GM12878 (cell line): Measurements from ENCODE around the gene MR1. TPM values are rescaled to one million over a fixed set of nuclear protein-coding genes. Genes with fewer than 3 reads are reported as not detected.

Source experiments
- ATAC-seq: fragments of 200-7000 bp; cut with Tn5 transposase; 3 replicates; pipeline ENCODE4 v1.9.1; 2020; ENCODE audit warnings: mild to moderate bottlenecking, moderate library complexity
- BruUV-seq: library from RNA; stranded (reverse); fragments of 400-500 nt; replicated peaks from 2 replicates; lab custom pipeline; 2021; lab: Mats Ljungman, UMichigan
- CTCF ChIA-PET: fragments of 300-600 bp; sonication (Branson Sonifier 250); formaldehyde crosslinking; extraction: SDS; loops from one replicate; lab custom pipeline; 2021; ENCODE audit warnings: inconsistent platforms; lab: Yijun Ruan, JAX
- POLR2A ChIA-PET: fragments of 350-600 bp; formaldehyde crosslinking; extraction: SDS; loops from one replicate; lab custom pipeline; 2021; ENCODE audit warnings: inconsistent platforms; lab: Charles Lee
- RAD21 ChIA-PET: fragments of 300-600 bp; sonication (Branson Sonifier 250); formaldehyde crosslinking; loops from one replicate; lab custom pipeline; 2023; ENCODE audit warnings: antibody characterized with exemption; ENCODE audit not compliant: unreplicated experiment; lab: Charles Lee
- SMC1A ChIA-PET: fragments of 300-600 bp; sonication (Branson Sonifier 250); formaldehyde crosslinking; loops from one replicate; lab custom pipeline; 2023; ENCODE audit not compliant: unreplicated experiment, uncharacterized antibody; lab: Charles Lee
- DNase-seq: peaks from one replicate; pipeline ENCODE4 v3.0.0-alpha.2; 2011; ENCODE audit warnings: low read depth, low spot score
- FAIRE-seq: peaks from 3 replicates; lab custom pipeline; 2011; peaks lifted over from hg19 to GRCh38; lab: Jason Lieb, UNC
- H2AFZ ChIP-seq: 2 replicates; pipeline ENCODE4 v1.6.0; 2011; ENCODE audit warnings: low read depth, low read length, control low read depth; ENCODE audit not compliant: control insufficient read depth
- H3K27ac ChIP-seq: 2 replicates; pipeline ENCODE4 v1.5.1; 2011; ENCODE audit warnings: control low read depth; ENCODE audit not compliant: control insufficient read depth, insufficient read depth
- H3K27me3 ChIP-seq, 2 experiments: replicated peaks in 1 of 2; 2 replicates each; pipeline versions ENCODE4 v1.6.0 to v1.6.1; 2011; ENCODE audit warnings: low read length in 1 of 2; ENCODE audit not compliant: control insufficient read depth in 2 of 2, insufficient read depth in 2 of 2
- H3K36me3 ChIP-seq, 2 experiments: 2 replicates each; pipeline ENCODE4 v1.5.1; 2011; ENCODE audit warnings: low read length in 1 of 2; ENCODE audit not compliant: control insufficient read depth in 2 of 2, insufficient read depth in 2 of 2
- H3K4me1 ChIP-seq: 2 replicates; pipeline ENCODE4 v1.6.1; 2011; ENCODE audit warnings: mild to moderate bottlenecking, low read length, moderate library complexity, mixed read lengths; ENCODE audit not compliant: control insufficient read depth, insufficient read depth
- H3K4me2 ChIP-seq: 2 replicates; pipeline ENCODE4 v1.6.0; 2011; ENCODE audit warnings: control low read depth; ENCODE audit not compliant: control insufficient read depth, insufficient read depth
- H3K4me3 ChIP-seq: fragments of 200-600 bp; sonication (generic); 2 replicates; pipeline ENCODE4 v1.5.1; 2016
- H3K79me2 ChIP-seq: 2 replicates; pipeline ENCODE4 v1.6.0; 2011; ENCODE audit warnings: low read length; ENCODE audit not compliant: control insufficient read depth, insufficient read depth
- H3K9ac ChIP-seq: 2 replicates; pipeline ENCODE4 v1.8.0; 2011; ENCODE audit warnings: low read length, control low read depth, mixed read lengths; ENCODE audit not compliant: control insufficient read depth, insufficient read depth
- H3K9me3 ChIP-seq: replicated peaks from 3 replicates; pipeline ENCODE4 v1.5.1; 2011; ENCODE audit warnings: mild to moderate bottlenecking, low read length; ENCODE audit not compliant: control insufficient read depth, insufficient read depth
- H4K20me1 ChIP-seq: 2 replicates; pipeline ENCODE4 v1.6.0; 2011; ENCODE audit not compliant: control insufficient read depth, insufficient read depth
- CREM ChIP-seq: IDR thresholded peaks from 2 replicates; pipeline ENCODE4 v1.6.1; 2014; ENCODE audit warnings: antibody characterized with exemption, low read depth
- CTCF ChIP-seq, 3 experiments: IDR thresholded peaks in 2 of 3; conservative IDR thresholded peaks in 1 of 3; 2 replicates each; pipeline ENCODE4 v1.5.1; 2011; ENCODE audit warnings: low read depth in 3 of 3, low read length in 3 of 3, mild to moderate bottlenecking in 3 of 3, control low read depth in 2 of 3, moderate library complexity in 2 of 3, inconsistent platforms in 1 of 3, mixed read lengths in 1 of 3; ENCODE audit not compliant: control insufficient read depth in 2 of 3, insufficient read depth in 1 of 3; ENCODE audit errors: extremely low read depth in 1 of 3
- EED ChIP-seq: sonication (generic); IDR thresholded peaks from 2 replicates; pipeline ENCODE4 v1.6.1; 2016; ENCODE audit warnings: antibody characterized with exemption, low read depth
- IRF3 ChIP-seq: fragments of 450-650 bp; IDR thresholded peaks from 2 replicates; pipeline ENCODE4 v1.6.1; 2014; ENCODE audit warnings: mild to moderate bottlenecking
- IRF4 ChIP-seq: IDR thresholded peaks from 2 replicates; pipeline ENCODE4 v1.6.1; 2011; ENCODE audit warnings: low read depth, low read length
- MAX ChIP-seq: IDR thresholded peaks from 2 replicates; pipeline ENCODE4 v1.6.1; 2012; ENCODE audit warnings: low read depth, low read length, improper control_type of control experiment
- MEF2A ChIP-seq: IDR thresholded peaks from 2 replicates; pipeline ENCODE4 v1.6.1; 2011; ENCODE audit warnings: low read depth, mild to moderate bottlenecking, low read length, moderate library complexity; ENCODE audit not compliant: insufficient read depth
- MTA2 ChIP-seq: fragments of 450-650 bp; IDR thresholded peaks from 2 replicates; pipeline ENCODE4 v1.6.1; 2016; ENCODE audit warnings: low read depth, mild to moderate bottlenecking, moderate library complexity
- MYB ChIP-seq: fragments of 150-350 bp; IDR thresholded peaks from 2 replicates; pipeline ENCODE4 v1.6.1; 2014; ENCODE audit warnings: mild to moderate bottlenecking, low read depth, low read length, borderline replicate concordance
- NBN ChIP-seq: fragments of 450-650 bp; IDR thresholded peaks from 2 replicates; pipeline ENCODE4 v1.6.1; 2016
- NR2C1 ChIP-seq: fragments of 450-650 bp; IDR thresholded peaks from 2 replicates; pipeline ENCODE4 v1.6.1; 2017; ENCODE audit warnings: antibody characterized with exemption, mild to moderate bottlenecking, moderate library complexity
- NR2F1 ChIP-seq: fragments of 450-650 bp; conservative IDR thresholded peaks from 2 replicates; pipeline ENCODE4 v1.6.1; 2017; ENCODE audit warnings: mild to moderate bottlenecking
- PKNOX1 ChIP-seq: fragments of 450-650 bp; IDR thresholded peaks from 2 replicates; pipeline ENCODE4 v1.6.1; 2016; ENCODE audit warnings: mild to moderate bottlenecking
- RAD51 ChIP-seq: fragments of 450-650 bp; IDR thresholded peaks from 2 replicates; pipeline ENCODE4 v1.6.1; 2016; ENCODE audit warnings: moderate library complexity, mild to moderate bottlenecking, inconsistent platforms
- RELA ChIP-seq: fragments of 450-650 bp; IDR thresholded peaks from 2 replicates; pipeline ENCODE4 v1.8.0; 2014; ENCODE audit warnings: borderline replicate concordance; ENCODE audit not compliant: partially characterized antibody
- USF2 ChIP-seq: IDR thresholded peaks from 2 replicates; pipeline ENCODE4 v1.6.1; 2011; ENCODE audit warnings: low read depth, low read length, improper control_type of control experiment, borderline replicate concordance
- ZBED1 ChIP-seq: IDR thresholded peaks from 2 replicates; pipeline ENCODE4 v1.6.1; 2016; ENCODE audit warnings: borderline replicate concordance
- ZNF217 ChIP-seq: fragments of 450-650 bp; IDR thresholded peaks from 2 replicates; pipeline ENCODE4 v1.6.1; 2017; ENCODE audit warnings: antibody characterized with exemption, mild to moderate bottlenecking
- WGBS: methylation state at CpG from one replicate; pipeline ENCODE4 v1.1.6; 2016; ENCODE audit warnings: low lambda C conversion rate; ENCODE audit not compliant: insufficient replicate concordance, insufficient coverage; ENCODE audit errors: missing lambda C conversion rate; 5-methylcytosine and 5-hydroxymethylcytosine counted together
- in situ Hi-C: fragments of 300-500 bp; cut with MboI; formaldehyde crosslinking; loops from 9 replicates; pipeline ENCODE4 v1.14.3; 2018; ENCODE audit warnings: mixed read lengths
- intact Hi-C: fragments of 100-400 bp; cut with micrococcal nuclease; formaldehyde crosslinking; loops from one replicate; pipeline ENCODE4 v1.14.2; 2022; ENCODE audit not compliant: unreplicated experiment
- polyA plus RNA-seq, 11 experiments: library from polyadenylated mRNA; depleted of rRNA in 4 of 11; unstranded in 6 of 11; stranded (reverse) in 5 of 11; fragments of >200 nt; fragmentation: Nextera tagmentation in 4 of 11; fragmentation: Illumina TruSeq in 1 of 11; extraction: Ambion mirVana in 4 of 11; extraction: Trizol in 1 of 11; gene quantifications; 1 replicate in 1 of 11; 2 replicates in 10 of 11; pipeline versions ENCODE4 v1.2.1 to v1.2.3, GENCODE V29; 2011 to 2016; ENCODE audit warnings: inconsistent platforms in 2 of 11, missing spikeins in 2 of 11, low read depth in 1 of 11
- total RNA-seq, 4 experiments: library from RNA; depleted of rRNA in 3 of 4; stranded (reverse); fragments of >200 nt in 3 of 4; fragmentation: Illumina TruSeq in 1 of 4; extraction: Trizol in 1 of 4; gene quantifications; 2 replicates each; pipeline versions ENCODE4 v1.2.1 to v1.2.3, GENCODE V29; 2013 to 2021

The MR1 gene
- total and polyA plus RNA-seq, 10 of the 15 experiments (the other 5 are each of a cell fraction or from before 2014, with no cell fraction given), result 24.7 to 65.9 (median 30.9) TPM

- intact Hi-C loops (loop anchor here (1.0 kb wide), 1 partner anchor 35 kb away; no protein-coding TSS in a partner anchor), in situ Hi-C loops (no loop called here)
- peak; percentile 86 for FAIRE-seq
- Histone ChIP-seq H3K4me3 (peak overlapping the region; percentile 18), H3K79me2 (peaks cover 5% of the 10 kb centered on the region), H2AFZ (peak overlapping the region; percentile 3; the same call in 1 of the 2 replicates), H3K9me3 (no peaks in the 10 kb centered on the region), H3K27ac (peak overlapping the region; percentile 89), H3K9ac (peak overlapping the region; percentile 69), H3K4me1 (peaks cover 86% of the 10 kb centered on the region), H3K4me2 (peak overlapping the region; percentile 95), H4K20me1 (no peaks in the 10 kb centered on the region), H3K27me3 (no peaks in the 10 kb centered on the region), H3K36me3 (peaks cover 0 to 6% of the 10 kb centered on the region in 2 experiments; a peak in 1 of 4 replicates)
- ChIA-PET SMC1A (interaction anchor here (0.6 to 39.2 kb wide), 15 partner anchors 7 to 218 kb away, joined by 3 to 1399 read pairs (median 4); partner anchors contain the start of genes IER5 and STX6), CTCF (interaction anchor here (0.6 to 38.4 kb wide), 8 partner anchors 8 to 332 kb away, joined by 3 to 1067 read pairs (median 8); no protein-coding TSS in a partner anchor), POLR2A (interaction anchor here (0.9 to 16.3 kb wide), 11 partner anchors 9 to 330 kb away, joined by 3 to 256 read pairs (median 11); partner anchors contain the start of gene IER5), RAD21 (interaction anchor here (0.7 to 26.9 kb wide), 8 partner anchors 8 to 62 kb away, joined by 3 to 966 read pairs (median 8); no protein-coding TSS in a partner anchor)
- WGBS, result under 1% methylated on average over 11 of the region's 11 CpGs
- ATAC-seq, result peak; percentile 60
- no TSS peak for BruUV-seq
- peak; percentile 95 for DNase-seq
- TF ChIP-seq NR2F1 (peak; percentile 74; the same call in 1 of the 2 replicates), MEF2A (peak; percentile 86), MTA2 (peak; percentile 68), EED (peak; percentile 99), NR2C1 (no peak), MAX (peak; percentile 44; the same call in 1 of the 2 replicates), RELA (no peak), USF2 (no peak; the same call in 1 of the 2 replicates), RAD51 (0 out of 2 replicates have a peak, but pooled peaks have one; percentile 33), ZBED1 (peak; percentile 97; the same call in 1 of the 2 replicates), ZNF217 (no peak), PKNOX1 (peak; percentile 68), CTCF (IDR thresholded peaks at IDR 0.05 in 2 of 3, conservative IDR thresholded peaks at IDR 0.05 in 1 of 3; ENCODE audit: control insufficient read depth in 2 of 3, extremely low read depth in 1 of 3, insufficient read depth in 1 of 3, low read depth in 3 of 3, low read length in 3 of 3) (no peak), NBN (peak; percentile 56), MYB (no peak), IRF3 (no peak), CREM (peak; percentile 96), IRF4 (peak; percentile 100)
These were observed 65.6 kb downstream of the MR1 start for GRCh38 chr1:181099152-181100014.
